Glomerular endothelial cell (primary cell): ENCODE measurements around the gene ZNF724. TPM values are rescaled to one million over a fixed set of nuclear protein-coding genes. Genes with fewer than 3 reads are reported as not detected.
A peak's percentile ranks its signal among the peaks of the same experiment; 100 is the strongest.
"Not testable (repeated sequence)": the region's sequence is repeated elsewhere in the genome, so short reads cannot be mapped to it uniquely, and the experiment has no call there.

Source experiments
- DNase-seq: peaks from one replicate; pipeline ENCODE4 v3.0.0-alpha.2; 2011; ENCODE audit warnings: low read depth, low spot score; ENCODE audit errors: extremely low read depth
- total RNA-seq: library from RNA; depleted of rRNA; stranded (reverse); fragments of >200 nt; gene quantifications from 2 replicates; pipeline ENCODE4 v1.2.3, GENCODE V29; 2015

The ZNF724 gene
- 2.5 and 4.9 TPM in 2 replicates for total RNA-seq

DNA sequence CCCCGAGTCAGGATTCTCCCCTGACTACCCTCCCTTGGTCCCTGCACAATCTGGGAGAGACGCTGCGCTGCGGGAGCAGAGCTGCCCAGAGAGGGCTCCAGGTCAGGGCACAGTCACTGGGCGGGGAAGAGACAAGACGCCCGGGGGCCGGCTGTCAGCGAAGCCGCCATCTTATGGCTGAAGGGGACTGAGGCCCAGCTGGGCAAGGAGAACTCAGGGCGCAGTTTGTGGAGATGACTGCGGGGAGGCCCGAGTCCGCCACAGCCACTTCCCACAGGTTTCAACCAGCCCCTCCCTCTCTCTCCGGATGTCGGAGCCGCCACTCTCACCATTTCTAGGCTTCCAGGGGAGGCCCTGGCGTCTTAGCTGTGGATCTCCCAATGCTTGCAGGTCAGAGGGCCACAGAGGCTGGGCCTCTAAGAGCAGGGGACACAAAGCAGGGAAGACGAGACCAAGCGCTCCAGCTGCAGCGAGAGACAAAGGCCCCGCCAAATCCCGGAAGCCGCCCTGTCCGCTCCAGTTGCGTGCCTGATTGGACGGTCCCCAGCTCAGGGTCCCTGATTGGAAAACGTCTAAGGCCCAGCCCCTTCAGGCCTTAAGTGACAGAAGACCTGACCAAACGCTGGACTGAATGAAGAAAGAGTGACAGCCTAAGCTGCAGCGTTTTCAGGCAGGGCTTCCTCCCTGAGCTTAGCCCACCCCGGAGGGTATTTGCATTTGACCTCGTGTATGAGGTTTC lies at the start of gene ZNF724:
Gene ZNF724 (minus strand): TSS at position 484 of the 739 bp plus-strand sequence. CDS start 152 bp downstream, at position 332.
- DNase-seq, result peak; percentile 96

DNA sequence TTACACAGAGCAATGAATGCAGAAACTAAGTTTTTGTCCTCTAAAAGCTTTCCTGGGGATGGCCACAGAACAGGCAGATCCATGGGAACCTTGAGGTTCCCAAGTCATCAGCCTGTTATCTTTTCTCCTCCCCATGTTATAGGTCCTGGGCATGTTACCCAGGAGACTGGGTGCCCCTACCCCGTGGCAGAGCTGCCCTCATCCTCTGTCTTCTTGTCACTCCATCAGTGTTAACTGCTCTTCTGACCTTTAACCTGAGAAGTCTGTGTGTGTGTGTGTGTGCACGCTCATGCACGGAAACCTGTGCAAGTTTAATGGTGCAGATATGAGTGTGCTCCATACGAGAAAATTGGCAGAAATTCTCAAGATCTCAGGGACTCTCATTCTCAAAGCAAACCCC lies 43.9 kb upstream of the ZNF724 start:
- no peak for DNase-seq

DNA sequence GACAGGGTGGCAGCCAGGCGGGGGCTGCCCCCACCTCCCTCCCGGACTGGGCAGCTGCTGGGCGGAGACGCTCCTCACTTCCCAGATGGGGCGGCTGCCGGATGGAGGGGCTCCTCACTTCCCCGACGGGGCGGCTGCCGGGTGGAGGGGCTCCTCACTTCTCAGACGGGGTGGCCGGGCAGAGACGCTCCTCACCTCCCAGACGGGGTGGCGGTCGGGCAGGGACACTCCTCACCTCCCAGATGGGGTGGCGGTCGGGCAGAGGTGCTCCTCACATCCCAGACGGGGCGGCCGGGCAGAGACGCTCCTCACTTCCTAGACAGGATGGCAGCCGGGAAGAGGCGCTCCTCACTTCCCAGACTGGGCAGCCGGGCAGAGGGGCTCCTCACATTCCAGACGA lies 39.8 kb upstream of the ZNF724 start:
- DNase-seq, result not testable (repeated sequence)

DNA sequence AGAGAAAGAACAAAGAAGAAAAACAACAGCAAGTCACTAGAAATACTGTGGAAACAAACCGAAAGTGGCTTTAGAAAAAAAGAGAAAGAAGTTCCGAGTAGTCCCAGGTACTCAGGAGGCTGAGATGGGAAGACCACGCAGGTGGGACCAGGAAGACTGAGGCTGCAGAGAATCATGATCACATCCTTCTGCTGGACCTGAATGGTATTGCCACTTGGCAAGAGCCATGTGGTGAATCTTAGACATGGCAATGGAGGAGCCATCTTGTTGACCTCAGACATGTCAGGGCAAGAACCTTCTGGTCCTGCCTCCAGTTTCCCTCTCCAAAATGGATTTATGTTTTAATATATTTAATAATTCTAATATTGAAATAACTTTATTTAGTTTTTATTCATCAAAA lies 37.4 kb upstream of the ZNF724 start:
- DNase-seq, result no peak

DNA sequence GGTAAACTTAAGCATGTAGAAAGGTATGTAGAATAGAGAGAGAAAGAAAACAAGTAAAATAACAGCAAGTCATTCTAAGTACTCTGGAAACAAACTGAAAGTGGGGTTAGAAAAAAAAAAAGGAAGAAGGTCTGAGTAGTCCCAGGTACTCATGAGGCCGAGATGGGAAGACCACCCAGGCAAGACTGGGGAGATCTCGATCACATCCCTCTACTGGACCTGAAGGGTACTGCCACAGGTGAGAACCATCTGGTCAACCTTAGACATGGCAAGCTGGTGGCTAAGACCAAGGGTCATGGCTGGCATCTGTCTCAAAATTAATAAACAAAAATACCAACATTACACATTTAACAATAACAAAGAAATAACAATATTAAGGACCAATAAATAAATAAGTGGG lies 36.3 kb upstream of the ZNF724 start:
- no peak for DNase-seq

DNA sequence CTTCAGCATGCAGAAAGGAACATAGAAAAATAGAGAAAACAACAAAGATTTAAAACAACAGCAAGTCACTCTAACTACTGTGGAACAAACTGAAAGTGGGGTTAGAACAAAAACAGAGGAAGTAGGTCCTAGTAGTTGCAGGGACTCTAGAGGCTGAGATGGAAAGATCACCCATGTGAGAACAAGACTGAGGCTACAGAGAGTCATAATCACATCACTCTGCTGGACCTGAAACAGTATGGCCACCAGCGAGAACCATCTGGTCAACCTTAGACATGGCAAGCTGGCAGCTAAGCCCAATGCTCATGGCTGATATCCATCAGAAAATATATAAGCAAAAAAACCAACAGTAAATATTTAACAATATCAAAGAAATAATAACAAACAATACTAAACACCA lies 35.8 kb upstream of the ZNF724 start:
- no peak for DNase-seq

DNA sequence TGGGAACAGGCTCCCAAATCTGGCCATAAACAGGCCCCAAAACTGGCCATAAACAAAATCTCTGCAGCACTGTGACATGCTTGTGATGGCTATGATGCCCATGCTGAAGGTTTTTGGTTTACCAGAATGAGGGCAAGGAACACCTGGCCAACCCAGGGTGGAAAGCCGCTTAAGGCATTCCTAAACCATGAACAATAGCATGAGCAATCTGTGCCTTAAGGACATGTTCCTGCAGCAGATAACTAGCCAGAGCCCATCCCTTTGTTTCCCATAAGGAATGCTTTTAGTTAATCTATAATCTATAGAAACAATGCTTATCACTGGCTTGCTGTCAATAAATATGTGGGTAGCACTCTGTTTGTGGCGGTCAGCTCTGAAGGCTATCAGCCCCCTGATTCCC lies 35.1 kb upstream of the ZNF724 start:
- not testable (repeated sequence) for DNase-seq

DNA sequence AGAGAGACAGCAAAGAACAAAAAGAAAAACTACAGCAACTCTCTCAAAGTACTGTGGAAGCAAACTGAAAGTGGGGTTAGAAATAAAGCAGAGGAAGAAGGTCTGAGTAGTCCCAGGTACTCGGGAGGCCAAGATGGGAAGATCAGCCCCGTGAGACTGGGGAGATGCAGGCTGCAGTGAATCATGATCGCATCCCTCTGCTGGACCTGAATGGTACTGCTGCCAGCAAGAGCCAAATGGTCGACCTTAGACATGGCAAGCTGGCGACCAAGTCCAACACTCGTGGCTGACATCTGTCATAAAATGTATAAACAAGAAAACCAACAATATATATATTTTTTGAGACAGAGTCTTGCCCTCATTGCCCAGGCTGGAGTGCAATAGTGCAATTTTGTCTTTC lies 33.7 kb upstream of the ZNF724 start:
- no peak for DNase-seq

DNA sequence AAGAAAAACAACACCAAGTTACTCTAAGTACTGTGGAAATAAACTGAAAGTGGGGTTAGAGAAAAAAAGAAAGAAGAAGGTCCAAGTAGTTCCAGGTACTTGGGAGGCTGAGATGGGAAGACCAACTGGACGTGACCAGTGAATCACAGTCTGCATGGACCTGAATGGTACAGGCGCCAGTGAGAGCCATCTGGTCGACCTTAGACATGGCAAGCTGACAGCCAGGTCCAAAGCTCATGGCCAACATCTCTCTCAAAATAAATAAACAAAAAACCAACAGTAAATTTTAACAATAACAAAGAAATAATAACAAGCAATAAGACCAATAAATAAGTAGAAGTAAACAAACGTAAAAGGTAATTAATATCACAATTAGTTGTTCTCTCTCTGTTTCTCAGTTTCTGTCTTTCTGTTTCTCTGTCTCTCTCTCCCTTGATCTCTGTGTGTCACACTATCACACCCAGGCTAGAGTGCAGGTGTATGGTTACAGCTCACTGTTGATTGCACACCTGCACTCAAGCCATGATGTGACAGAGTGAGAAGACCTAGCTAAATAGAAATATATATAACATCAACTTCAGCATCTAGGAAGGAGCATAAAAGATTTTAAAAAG lies 31.6 kb upstream of the ZNF724 start:
- DNase-seq, result no peak

DNA sequence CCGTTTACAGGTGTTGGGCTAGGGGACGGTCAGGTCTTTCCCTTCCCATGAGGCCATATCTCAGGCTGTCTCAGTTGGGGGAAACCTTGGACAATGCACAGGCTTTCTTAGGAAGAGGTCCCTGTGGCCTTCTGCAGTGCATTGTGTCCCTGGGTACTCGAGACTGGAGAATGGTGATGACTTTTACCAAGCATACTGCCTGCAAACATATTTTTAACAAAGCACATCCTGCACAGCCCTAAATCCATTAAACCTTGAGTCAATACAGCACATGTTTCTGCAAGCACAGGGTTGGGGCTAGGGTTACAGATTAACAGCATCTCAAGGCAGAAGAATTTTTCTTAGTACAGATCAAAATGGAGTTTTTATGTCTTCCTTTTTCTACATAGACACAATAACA lies 27.9 kb upstream of the ZNF724 start:
- DNase-seq, result not testable (repeated sequence)

DNA sequence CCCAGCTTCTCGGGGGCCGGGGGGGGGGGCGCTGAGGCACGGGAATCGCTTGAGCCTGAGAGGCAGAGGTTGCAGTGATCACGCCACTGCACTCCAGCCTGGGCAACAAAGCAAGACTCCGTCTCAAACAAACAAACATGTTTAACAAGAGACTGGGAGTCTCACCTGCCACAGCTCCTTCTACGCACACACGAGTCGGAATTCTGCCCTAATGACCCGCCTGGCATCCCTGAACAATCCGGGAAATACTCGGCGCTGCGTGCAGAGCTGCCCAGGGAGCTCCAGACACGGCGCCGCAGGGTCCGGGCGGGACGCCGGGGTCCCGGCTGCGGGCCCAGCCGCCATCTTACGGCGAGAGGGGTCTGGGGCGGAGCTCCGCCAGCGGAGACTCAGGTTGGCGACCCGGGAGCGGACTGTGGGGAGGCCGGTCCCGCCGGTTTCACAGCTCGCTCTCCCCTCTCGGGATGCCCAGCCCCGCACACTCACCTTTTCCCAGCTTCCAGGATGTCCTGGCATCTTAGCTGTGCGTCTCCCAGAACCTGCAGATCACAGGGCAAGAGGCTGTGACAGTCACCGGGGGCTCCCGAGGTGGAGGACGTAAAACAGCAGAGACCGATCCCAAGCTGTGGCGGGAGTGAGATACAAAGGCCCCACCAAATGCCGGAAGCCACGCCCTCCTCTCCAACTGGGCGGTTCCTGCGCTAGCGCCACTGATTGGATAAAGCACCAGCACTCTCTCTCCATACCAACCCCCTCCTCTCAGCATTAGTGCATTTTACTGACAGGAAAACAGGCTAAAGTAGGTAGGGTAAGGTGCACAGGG lies 23.6 kb upstream of the ZNF724 start:
- DNase-seq, result peak; percentile 47

DNA sequence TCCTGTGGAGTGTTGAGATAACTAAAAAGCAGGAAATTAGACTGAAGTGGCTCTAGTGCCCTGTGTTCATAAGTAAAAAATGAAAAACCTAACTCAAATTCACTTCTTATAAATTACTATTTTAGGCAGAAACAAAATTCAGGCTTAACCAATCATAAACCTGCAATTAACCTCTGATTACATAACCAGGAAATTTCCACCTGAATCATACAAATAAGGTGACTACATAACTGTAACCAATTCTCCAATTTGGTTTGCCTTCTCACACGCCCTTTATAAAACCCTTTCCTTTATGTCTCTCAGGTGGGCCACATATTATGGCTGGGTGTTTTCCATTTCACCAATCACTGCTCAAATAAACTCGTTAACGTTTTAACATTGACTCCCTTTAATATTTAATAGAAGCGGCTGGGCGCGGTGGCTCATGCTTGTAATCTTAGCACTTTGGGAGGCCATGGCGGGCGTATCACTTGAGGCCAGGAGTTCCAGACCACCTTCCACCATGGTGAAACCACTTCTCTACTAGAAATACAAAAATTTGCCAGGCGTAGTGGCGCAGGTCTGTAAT lies 22.9 kb upstream of the ZNF724 start:
- no peak for DNase-seq

DNA sequence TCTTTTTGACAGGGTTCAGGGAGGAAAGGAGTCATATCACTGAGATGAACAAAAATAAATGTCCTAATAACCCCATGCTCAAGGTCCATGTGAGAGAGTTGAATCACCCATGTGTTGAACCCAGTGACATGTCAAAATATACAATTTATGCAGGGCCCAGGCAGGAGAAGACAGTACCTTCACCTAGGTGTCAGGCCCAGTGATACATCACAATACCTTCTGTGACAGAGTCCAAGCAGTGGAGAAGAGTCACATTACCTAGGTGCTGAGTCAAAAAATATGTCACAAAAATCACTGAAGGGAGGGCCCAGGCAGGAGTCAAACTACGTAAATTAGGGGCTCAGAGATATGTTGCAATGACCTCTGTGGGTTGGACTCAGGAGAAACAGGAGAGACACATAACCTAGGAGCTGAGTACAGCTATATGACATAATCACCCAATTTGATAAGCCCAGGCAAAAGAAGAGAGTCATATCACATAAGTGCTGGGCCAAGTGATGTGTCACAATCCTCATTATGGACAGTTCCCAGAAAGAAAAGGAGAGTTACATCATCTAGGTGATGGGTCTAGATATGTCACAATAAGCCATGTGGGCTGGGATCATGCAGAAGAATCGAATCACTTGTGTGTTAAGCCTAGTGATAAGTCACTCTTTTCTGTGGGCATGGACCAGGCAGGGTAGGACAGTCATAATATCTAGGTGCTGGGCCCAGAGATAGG lies 13.8 kb upstream of the ZNF724 start:
- DNase-seq, result no peak

DNA sequence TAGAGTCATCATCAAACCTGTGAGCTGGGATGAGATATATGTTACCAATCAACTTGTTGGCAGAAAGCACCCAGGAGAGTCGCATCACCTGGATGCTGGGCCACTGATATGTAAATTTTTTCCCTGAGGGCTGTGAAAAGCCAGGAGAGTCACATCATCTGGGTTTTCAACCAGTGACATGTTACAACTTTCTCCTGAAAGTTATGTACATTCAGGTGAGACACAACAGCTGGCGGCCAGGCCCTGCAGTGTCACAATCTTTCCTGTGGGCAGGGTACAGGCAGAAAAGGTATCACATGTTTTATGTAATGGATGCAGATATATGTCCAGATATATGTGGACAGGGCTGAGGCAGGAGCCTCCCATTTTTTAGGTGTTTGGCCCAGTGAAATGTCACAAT lies 13.2 kb upstream of the ZNF724 start:
- DNase-seq, result no peak

DNA sequence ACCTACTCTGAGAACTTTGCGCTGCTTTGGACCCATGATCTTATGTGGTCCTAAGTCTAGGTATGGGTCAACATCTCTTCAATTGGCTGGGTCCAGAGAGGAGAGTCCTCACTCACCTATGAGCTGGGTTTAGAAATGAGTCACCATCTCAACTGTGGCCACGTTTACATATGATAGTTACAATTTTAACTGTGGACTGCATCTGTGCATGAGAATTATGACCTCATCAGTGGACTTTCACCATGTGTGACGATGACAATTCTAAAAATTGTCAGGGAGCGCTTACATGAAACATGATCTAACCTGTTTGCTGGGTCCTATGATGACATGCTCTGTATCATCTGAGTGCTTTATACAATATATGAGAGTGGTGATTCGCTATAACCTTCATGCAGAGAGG lies 12.7 kb upstream of the ZNF724 start:
- DNase-seq, result no peak

DNA sequence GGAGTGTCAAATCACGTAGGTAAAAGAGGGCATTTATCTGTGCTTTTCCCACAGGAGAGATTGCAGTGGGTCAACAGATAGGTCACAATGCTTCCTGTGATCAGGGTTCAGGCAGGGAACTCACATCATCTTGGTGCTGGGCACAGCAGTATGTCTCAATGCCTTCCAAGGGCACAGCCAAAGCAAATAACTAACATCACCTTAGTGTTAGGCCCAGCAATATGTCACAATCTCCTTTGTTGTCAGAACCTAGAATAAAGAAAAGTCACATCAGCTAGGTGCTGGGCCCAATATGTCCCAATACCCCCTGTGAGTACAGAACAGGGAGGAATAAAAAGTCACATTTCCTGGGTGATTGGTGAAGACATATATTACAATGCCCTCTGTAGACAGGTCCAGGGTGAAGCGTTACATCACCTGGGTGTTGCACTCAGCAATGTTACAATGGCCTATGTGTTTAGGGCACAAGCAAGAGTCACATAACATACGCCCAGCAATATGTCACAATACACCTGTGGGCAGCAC lies 11.4 kb upstream of the ZNF724 start:
- DNase-seq, result no peak

DNA sequence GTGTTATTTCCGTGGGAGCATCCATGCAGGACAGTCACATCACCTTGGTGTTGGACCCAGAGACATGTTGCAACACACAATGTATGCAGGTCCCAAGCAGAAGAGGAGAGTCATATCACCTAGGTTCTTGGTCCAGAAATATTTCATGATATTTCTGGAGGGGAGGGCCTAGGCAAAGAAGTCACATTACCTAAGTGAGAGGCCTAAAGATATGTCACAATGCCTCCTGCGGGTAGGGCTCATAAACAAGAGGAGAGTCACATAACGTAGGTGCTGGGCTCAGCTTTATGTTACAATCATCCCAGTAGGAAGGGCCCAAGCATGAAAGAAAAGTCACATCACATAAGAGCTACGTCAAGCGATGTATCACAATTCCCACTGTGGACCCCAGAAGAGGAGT lies 10.8 kb upstream of the ZNF724 start:
- DNase-seq, result no peak

DNA sequence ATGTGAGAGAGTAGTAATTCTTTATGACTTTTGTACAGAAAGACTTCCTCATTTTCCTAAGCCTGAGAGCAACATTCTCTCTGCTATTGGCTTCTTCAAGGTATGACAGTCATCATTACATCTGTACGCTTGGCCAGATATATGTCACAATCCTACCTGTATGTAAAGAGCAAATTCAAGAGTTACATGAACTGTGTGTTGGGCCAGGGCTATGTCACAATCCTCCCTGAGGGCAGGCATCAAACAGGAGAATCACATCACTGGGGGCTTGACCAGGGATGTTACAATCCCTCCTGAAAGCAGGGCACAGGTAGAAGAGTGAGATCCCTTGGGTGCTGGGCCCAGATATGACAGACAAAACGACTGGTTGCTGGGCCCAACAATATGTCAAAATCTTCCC lies 9.8 kb upstream of the ZNF724 start:
- DNase-seq, result no peak

DNA sequence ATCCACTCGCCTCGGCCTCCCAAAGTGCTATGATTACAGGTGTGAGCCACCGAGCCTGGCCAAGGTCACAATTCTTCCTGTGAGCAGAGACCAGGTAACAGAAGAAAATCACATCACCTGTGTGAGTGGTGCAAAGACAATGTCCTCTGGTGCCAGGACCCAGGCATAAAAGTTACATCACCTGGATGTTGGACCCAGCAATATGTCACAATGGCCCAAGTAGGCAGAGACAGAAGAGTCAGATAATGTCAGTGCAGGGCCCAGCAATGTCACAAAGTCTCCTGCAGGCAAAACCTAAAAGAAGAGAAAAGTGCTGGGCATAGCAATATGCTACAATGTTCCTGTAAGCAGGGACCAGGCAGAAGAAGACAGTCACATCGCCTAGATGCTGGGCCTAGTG lies 5.5 kb upstream of the ZNF724 start:
- DNase-seq, result no peak

DNA sequence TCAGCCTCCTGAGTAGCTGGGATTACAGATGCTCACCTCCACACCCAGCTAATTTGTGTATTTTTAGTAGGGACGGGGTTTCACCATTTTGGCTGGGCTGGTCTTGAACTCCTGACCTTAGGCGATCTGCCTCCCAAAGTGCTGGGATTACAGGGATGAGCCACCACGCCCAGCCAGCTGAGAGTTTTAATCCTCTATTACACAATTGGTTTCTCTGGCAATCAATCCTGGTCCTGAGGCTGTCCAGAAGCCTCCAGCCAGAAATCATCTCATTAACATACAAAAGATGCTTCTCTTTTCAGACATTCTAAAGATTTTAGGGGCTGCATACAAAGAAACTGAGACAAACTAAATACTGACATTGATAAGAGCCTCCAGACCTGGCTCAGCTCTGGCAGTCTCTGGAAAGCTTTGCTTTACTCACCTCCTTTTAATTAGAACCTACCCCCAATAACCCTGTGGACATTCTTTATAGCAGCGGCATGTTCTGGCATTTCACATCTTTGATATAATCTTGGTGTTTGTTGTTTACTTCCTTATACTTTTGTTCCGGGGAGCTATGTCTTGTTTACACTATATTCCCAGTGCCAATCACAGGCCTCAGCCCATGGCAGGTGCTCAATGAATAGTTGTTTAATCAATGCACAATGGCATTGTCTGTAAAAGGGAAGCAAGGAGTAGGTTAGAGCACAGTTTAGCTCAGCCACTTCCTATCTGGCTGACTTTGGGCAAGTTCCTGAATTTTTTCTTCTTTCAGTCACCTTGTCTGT lies 4.1 kb upstream of the ZNF724 start:
- no peak for DNase-seq
